Measurements from ENCODE around the gene INHBC.
A peak's percentile ranks its signal among the peaks of the same experiment; 100 is the strongest.
"Not testable (repeated sequence)": the region's sequence is repeated elsewhere in the genome, so short reads cannot be mapped to it uniquely, and the experiment has no call there.

Gene INHBC

GRCh38 chr12:57429473-57430111 is 5.0 kb upstream of the INHBC start:
- DNase-seq (ENCODE audit: low spot score) = no peak

- DNase-seq (ENCODE audit: low spot score) = peak; percentile 17
These were observed 4.3 kb upstream of the INHBC start for GRCh38 chr12:57430112-57430930.

- peak; percentile 95 for DNase-seq (ENCODE audit: low spot score)
These were observed 3.5 kb upstream of the INHBC start, which contains the start of gene R3HDM2 for GRCh38 chr12:57430931-57431566. R3HDM2 (minus strand) TSS chr12:57431043; CDS start chr12:57310428, 120,615 bp downstream.

- no peak for DNase-seq (ENCODE audit: low spot score)
These were observed 2.9 kb upstream of the INHBC start for GRCh38 chr12:57431654-57432188.

- no peak for DNase-seq (ENCODE audit: low spot score)
These were observed 1.2 kb upstream of the INHBC start for GRCh38 chr12:57433370-57433769.

- no peak for DNase-seq (ENCODE audit: low spot score)
These were observed 709 bp downstream of the INHBC start for GRCh38 chr12:57435293-57435692.

- DNase-seq (ENCODE audit: low spot score) = no peak
These were observed 3.8 kb downstream of the INHBC start for GRCh38 chr12:57438400-57438799.

- no peak for DNase-seq (ENCODE audit: low spot score)
These were observed 5.2 kb downstream of the INHBC start for GRCh38 chr12:57439762-57440266.

GRCh38 chr12:57441393-57441792 is 6.8 kb downstream of the INHBC start:
- DNase-seq (ENCODE audit: low spot score) = not testable (repeated sequence)

- DNase-seq (ENCODE audit: low spot score) = no peak
These were observed 7.4 kb downstream of the INHBC start for GRCh38 chr12:57441846-57442427.

- not testable (repeated sequence) for DNase-seq (ENCODE audit: low spot score)
These were observed 9.8 kb downstream of the INHBC start for GRCh38 chr12:57444337-57444736.

GRCh38 chr12:57444744-57445143 is 10.2 kb downstream of the INHBC start:
- no peak for DNase-seq (ENCODE audit: low spot score)

GRCh38 chr12:57446292-57446960 is 11.8 kb downstream of the INHBC start:
- DNase-seq (ENCODE audit: low spot score) = no peak

- DNase-seq (ENCODE audit: low spot score) = no peak
These were observed 14.1 kb downstream of the INHBC start for GRCh38 chr12:57448669-57449068.

GRCh38 chr12:57449375-57449774 is 14.8 kb downstream of the INHBC start:
- DNase-seq (ENCODE audit: low spot score) = no peak

- DNase-seq (ENCODE audit: low spot score) = no peak
These were observed 15.5 kb downstream of the INHBC start for GRCh38 chr12:57450057-57450456.

- DNase-seq (ENCODE audit: low spot score) = no peak
These were observed 16.7 kb downstream of the INHBC start for GRCh38 chr12:57451233-57451778.

- DNase-seq (ENCODE audit: low spot score) = no peak
These were observed 17.8 kb downstream of the INHBC start for GRCh38 chr12:57452181-57452936.

- no peak for DNase-seq (ENCODE audit: low spot score)
These were observed 18.4 kb downstream of the INHBC start for GRCh38 chr12:57452937-57453509.

- no peak for DNase-seq (ENCODE audit: low spot score)
These were observed 19.6 kb downstream of the INHBC start for GRCh38 chr12:57454213-57454565.

Measured in CD4-positive, alpha-beta T cell treated with Interleukin-6 at 100 ng/mL for 8 hours (primary cell).